Activated T-cell treated with anti-CD3 and anti-CD28 coated beads for 1 hour (primary cell): ENCODE data around the gene LEAP2.

Source experiments
- DNase-seq: peaks from one replicate; pipeline ENCODE4 v3.0.0-alpha.2; 2020; ENCODE audit warnings: low read depth

LEAP2 gene

GRCh38 chr5:132877938-132878337 lies 4.5 kb downstream of the LEAP2 start:
- DNase-seq = no peak

- DNase-seq = no peak
Measured at GRCh38 chr5:132883261-132883834, 9.9 kb downstream of the LEAP2 start.

GRCh38 chr5:132884548-132884947 lies 11.1 kb downstream of the LEAP2 start:
- DNase-seq = no peak

GRCh38 chr5:132886064-132886823 lies 12.8 kb downstream of the LEAP2 start:
- DNase-seq = no peak

GRCh38 chr5:132887283-132887682 lies 13.8 kb downstream of the LEAP2 start:
- no peak for DNase-seq

GRCh38 chr5:132889501-132889900 lies 16.0 kb downstream of the LEAP2 start:
- no peak for DNase-seq

- DNase-seq = no peak
Measured at GRCh38 chr5:132890817-132891216, 17.3 kb downstream of the LEAP2 start.

GRCh38 chr5:132895719-132896305 lies 22.3 kb downstream of the LEAP2 start:
- no peak for DNase-seq

GRCh38 chr5:132896685-132897084 lies 23.2 kb downstream of the LEAP2 start:
- no peak for DNase-seq

GRCh38 chr5:132898094-132898493 lies 24.6 kb downstream of the LEAP2 start:
- DNase-seq = no peak

GRCh38 chr5:132901036-132901435 lies 27.6 kb downstream of the LEAP2 start:
- no peak for DNase-seq

- DNase-seq = no peak
Measured at GRCh38 chr5:132901730-132902129, 28.3 kb downstream of the LEAP2 start.

- no peak for DNase-seq
Measured at GRCh38 chr5:132905938-132906337, 32.5 kb downstream of the LEAP2 start.

- no peak for DNase-seq
Measured at GRCh38 chr5:132907161-132907560, 33.7 kb downstream of the LEAP2 start.

GRCh38 chr5:132909702-132910101 lies 36.2 kb downstream of the LEAP2 start:
- no peak for DNase-seq

- DNase-seq = no peak
Measured at GRCh38 chr5:132915681-132916080, 42.2 kb downstream of the LEAP2 start.

GRCh38 chr5:132916086-132916485 lies 42.6 kb downstream of the LEAP2 start:
- no peak for DNase-seq
